IMR-90 (cell line): ENCODE results near the gene CCDC43. TPM values are rescaled to one million over a fixed set of nuclear protein-coding genes. Genes with fewer than 3 reads are reported as not detected.

Experiments
- ATAC-seq: fragments of 200-7000 bp; cut with Tn5 transposase; 2 replicates; pipeline ENCODE4 v1.9.1; 2020; ENCODE audit warnings: low read depth, mild to moderate bottlenecking, moderate library complexity
- BruUV-seq: library from RNA; stranded (reverse); fragments of 400-500 nt; replicated peaks from 2 replicates; lab custom pipeline; 2021; lab: Mats Ljungman, UMichigan
- CTCF ChIA-PET: fragments of 300-600 bp; formaldehyde crosslinking; extraction: SDS; loops from one replicate; lab custom pipeline; 2021; ENCODE audit warnings: antibody characterized with exemption; lab: Yijun Ruan, JAX
- POLR2A ChIA-PET: fragments of 300-600 bp; sonication (Branson Sonifier 250); formaldehyde crosslinking; loops from one replicate; lab custom pipeline; 2022; ENCODE audit warnings: antibody characterized with exemption; ENCODE audit not compliant: unreplicated experiment; lab: Charles Lee
- DNase-seq: peaks from one replicate; pipeline ENCODE4 v3.0.0; 2013
- H2AFZ ChIP-seq: replicated peaks from 2 replicates; pipeline ENCODE3; 2013; ENCODE audit warnings: low read length, mild to moderate bottlenecking; ENCODE audit not compliant: poor library complexity
- H2AK5ac ChIP-seq: 2 replicates; pipeline ENCODE4 v1.6.1; 2013; ENCODE audit warnings: low read depth, low read length, inconsistent platforms
- H2AK9ac ChIP-seq: replicated peaks from 2 replicates; pipeline ENCODE3; 2013; ENCODE audit warnings: mild to moderate bottlenecking, low read depth, low read length, moderate library complexity; ENCODE audit not compliant: poor library complexity
- H2BK120ac ChIP-seq: 2 replicates; pipeline ENCODE4 v1.6.1; 2013; ENCODE audit warnings: low read depth, low read length, inconsistent platforms
- H2BK15ac ChIP-seq: 3 replicates; pipeline ENCODE4 v1.6.1; 2013; ENCODE audit warnings: low read depth, low read length, inconsistent platforms
- H2BK20ac ChIP-seq: 2 replicates; pipeline ENCODE4 v1.6.1; 2013; ENCODE audit warnings: low read depth, mild to moderate bottlenecking, inconsistent platforms, low read length, moderate library complexity
- H2BK5ac ChIP-seq: 2 replicates; pipeline ENCODE4 v1.6.1; 2013; ENCODE audit warnings: mild to moderate bottlenecking, low read depth, low read length, inconsistent platforms; ENCODE audit not compliant: poor library complexity, severe bottlenecking
- H3K14ac ChIP-seq: replicated peaks from 2 replicates; pipeline ENCODE4 v1.6.1; 2013; ENCODE audit warnings: low read depth, low read length, inconsistent platforms
- H3K18ac ChIP-seq: 2 replicates; pipeline ENCODE4 v1.6.1; 2013; ENCODE audit warnings: low read depth, low read length, control low read depth
- H3K23ac ChIP-seq: 2 replicates; pipeline ENCODE4 v1.6.1; 2013; ENCODE audit warnings: low read depth, low read length, inconsistent platforms
- H3K27ac ChIP-seq: 2 replicates; pipeline ENCODE4 v1.5.1; 2013; ENCODE audit warnings: mild to moderate bottlenecking, control low read depth, low read length; ENCODE audit not compliant: insufficient read depth
- H3K27me3 ChIP-seq: 2 replicates; pipeline ENCODE4 v1.6.1; 2013; ENCODE audit warnings: low read length; ENCODE audit not compliant: control insufficient read depth, insufficient read depth
- H3K36me3 ChIP-seq: 2 replicates; pipeline ENCODE4 v1.6.1; 2013; ENCODE audit warnings: low read length, mixed read lengths; ENCODE audit not compliant: control insufficient read depth, insufficient read depth
- H3K4ac ChIP-seq: 2 replicates; pipeline ENCODE4 v1.6.1; 2013; ENCODE audit warnings: low read depth, low read length, inconsistent platforms
- H3K4me1 ChIP-seq: 2 replicates; pipeline ENCODE4 v1.6.1; 2013; ENCODE audit warnings: low read length, mixed read lengths; ENCODE audit not compliant: control insufficient read depth, insufficient read depth
- H3K4me2 ChIP-seq: 2 replicates; pipeline ENCODE4 v1.6.1; 2013; ENCODE audit warnings: low read depth, mild to moderate bottlenecking, control low read depth, low read length, moderate library complexity
- H3K4me3 ChIP-seq: 2 replicates; pipeline ENCODE4 v1.5.1; 2013; ENCODE audit warnings: low read depth, mild to moderate bottlenecking, control low read depth, low read length, moderate library complexity; ENCODE audit not compliant: insufficient read depth
- H3K56ac ChIP-seq: 2 replicates; pipeline ENCODE4 v1.6.1; 2013; ENCODE audit warnings: low read length, inconsistent platforms; ENCODE audit not compliant: insufficient read depth; ENCODE audit errors: extremely low read depth
- H3K79me1 ChIP-seq, 2 experiments: 2 replicates each; pipeline ENCODE4 v1.6.1; 2013; ENCODE audit warnings: low read length in 2 of 2, inconsistent platforms in 1 of 2, low read depth in 1 of 2
- H3K9ac ChIP-seq: 2 replicates; pipeline ENCODE4 v1.6.1; 2013; ENCODE audit warnings: low read depth, low read length, control low read depth
- H3K9me1 ChIP-seq: 2 replicates; pipeline ENCODE4 v1.6.1; 2013; ENCODE audit warnings: low read length, inconsistent platforms; ENCODE audit not compliant: insufficient read depth
- H3K9me3 ChIP-seq: 2 replicates; pipeline ENCODE4 v1.6.1; 2013; ENCODE audit warnings: low read length; ENCODE audit not compliant: control insufficient read depth, insufficient read depth
- H4K20me1 ChIP-seq: 2 replicates; pipeline ENCODE4 v1.6.1; 2013; ENCODE audit warnings: low read length, inconsistent platforms; ENCODE audit not compliant: insufficient read depth
- H4K5ac ChIP-seq: 2 replicates; pipeline ENCODE4 v1.6.1; 2013; ENCODE audit warnings: mild to moderate bottlenecking, low read depth, low read length, control low read depth
- H4K8ac ChIP-seq, 2 experiments: 2 replicates each; pipeline ENCODE4 v1.6.1; 2013; ENCODE audit warnings: low read depth in 2 of 2, low read length in 2 of 2, control low read depth in 1 of 2, inconsistent platforms in 1 of 2
- H4K91ac ChIP-seq: 2 replicates; pipeline ENCODE4 v1.6.1; 2013; ENCODE audit warnings: low read depth, low read length, inconsistent platforms; ENCODE audit not compliant: insufficient read depth
- BHLHE40 ChIP-seq: fragments of 150-350 bp; IDR thresholded peaks from 2 replicates; pipeline ENCODE4 v1.6.1; 2016; ENCODE audit warnings: mild to moderate bottlenecking, low read depth, low read length
- CEBPB ChIP-seq: IDR thresholded peaks from 2 replicates; pipeline ENCODE4 v1.6.1; 2012; ENCODE audit warnings: low read depth, low read length, improper control_type of control experiment
- CHD1 ChIP-seq: IDR thresholded peaks from 2 replicates; pipeline ENCODE4 v1.6.1; 2012; ENCODE audit warnings: low read depth, low read length, improper control_type of control experiment
- FOS ChIP-seq: fragments of 150-350 bp; IDR thresholded peaks from 2 replicates; pipeline ENCODE4 v1.6.1; 2016; ENCODE audit warnings: low read depth, low read length
- MAFK ChIP-seq: IDR thresholded peaks from 2 replicates; pipeline ENCODE4 v1.6.1; 2012; ENCODE audit warnings: low read depth, low read length, improper control_type of control experiment
- MAZ ChIP-seq: IDR thresholded peaks from 2 replicates; pipeline ENCODE4 v1.6.1; 2012; ENCODE audit warnings: low read depth, mild to moderate bottlenecking, low read length, improper control_type of control experiment, moderate library complexity, borderline replicate concordance
- MXI1 ChIP-seq: IDR thresholded peaks from 2 replicates; pipeline ENCODE4 v1.6.1; 2012; ENCODE audit warnings: low read depth, mild to moderate bottlenecking, low read length, moderate library complexity, borderline replicate concordance
- NFE2L2 ChIP-seq: fragments of 150-350 bp; IDR thresholded peaks from 2 replicates; pipeline ENCODE4 v1.6.1; 2016; ENCODE audit warnings: low read depth, mild to moderate bottlenecking, low read length
- POLR2A ChIP-seq: IDR thresholded peaks from 2 replicates; pipeline ENCODE4 v1.6.1; 2012; ENCODE audit warnings: mild to moderate bottlenecking, low read depth, low read length
- RAD21 ChIP-seq: IDR thresholded peaks from 2 replicates; pipeline ENCODE4 v1.6.1; 2012; ENCODE audit warnings: low read length, improper control_type of control experiment
- RCOR1 ChIP-seq: IDR thresholded peaks from 2 replicates; pipeline ENCODE4 v1.6.1; 2012; ENCODE audit warnings: mild to moderate bottlenecking, low read length, improper control_type of control experiment; ENCODE audit not compliant: insufficient replicate concordance
- RFX5 ChIP-seq: IDR thresholded peaks from 2 replicates; pipeline ENCODE4 v1.8.0; 2012; ENCODE audit warnings: low read depth, mild to moderate bottlenecking, low read length, moderate library complexity
- SMC3 ChIP-seq: fragments of 150-350 bp; IDR thresholded peaks from 2 replicates; pipeline ENCODE4 v1.6.1; 2016; ENCODE audit warnings: low read depth, mild to moderate bottlenecking, antibody characterized with exemption, low read length, moderate library complexity
- WGBS, 2 experiments: methylation state at CpG; one replicate each; pipeline versions ENCODE4 v1.1.5 to v1.1.7; 2013; ENCODE audit warnings: missing lambda C conversion rate in 2 of 2; ENCODE audit not compliant: insufficient read length in 1 of 2; ENCODE audit errors: extremely low coverage in 2 of 2; 5-methylcytosine and 5-hydroxymethylcytosine counted together
- dilution Hi-C: fragments of 300-500 bp; cut with HindIII; formaldehyde crosslinking; loops from one replicate; pipeline ENCODE4 v1.14.3; 2018; ENCODE audit warnings: low sequenced_read_pairs; ENCODE audit not compliant: unreplicated experiment
- in situ Hi-C: fragments of 300-500 bp; cut with MboI; formaldehyde crosslinking; loops from 3 replicates; pipeline ENCODE4 v1.14.3; 2019; ENCODE audit warnings: low sequenced_read_pairs, inconsistent platforms, mixed read lengths
- intact Hi-C: fragments of 100-400 bp; cut with micrococcal nuclease; formaldehyde crosslinking; loops from 2 replicates; pipeline ENCODE4 v1.10.0; 2022
- polyA plus RNA-seq, 3 experiments: library from polyadenylated mRNA; depleted of rRNA; stranded (reverse); fragments of >200 nt; gene quantifications; 2 replicates each; pipeline ENCODE4 v1.2.3, GENCODE V29; 2012; ENCODE audit warnings: low replicate concordance in 1 of 3
- total RNA-seq: library from RNA; depleted of rRNA; stranded (reverse); fragments of >200 nt; gene quantifications from 2 replicates; pipeline ENCODE4 v1.2.3, GENCODE V29; 2012
- TF ChIP-seq, protein P1 (sequence below): conservative IDR thresholded peaks from 2 replicates; pipeline ENCODE4 v1.5.1; 2012; ENCODE audit warnings: mild to moderate bottlenecking, low read depth, low read length, improper control_type of control experiment
- TF ChIP-seq, protein P2 (sequence below): fragments of 150-350 bp; IDR thresholded peaks from 2 replicates; pipeline ENCODE4 v1.6.1; 2016; ENCODE audit warnings: low read depth, mild to moderate bottlenecking, low read length, moderate library complexity, borderline replicate concordance
- TF ChIP-seq, protein P3 (sequence below): fragments of 150-350 bp; IDR thresholded peaks from 2 replicates; pipeline ENCODE4 v1.6.1; 2017; ENCODE audit warnings: mild to moderate bottlenecking, antibody characterized with exemption, low read length, low read depth

CCDC43 gene
- total and polyA plus RNA-seq, 2 of the 4 experiments (the other 2 are of a cell fraction): 11.3 to 20.8 TPM

DNA sequence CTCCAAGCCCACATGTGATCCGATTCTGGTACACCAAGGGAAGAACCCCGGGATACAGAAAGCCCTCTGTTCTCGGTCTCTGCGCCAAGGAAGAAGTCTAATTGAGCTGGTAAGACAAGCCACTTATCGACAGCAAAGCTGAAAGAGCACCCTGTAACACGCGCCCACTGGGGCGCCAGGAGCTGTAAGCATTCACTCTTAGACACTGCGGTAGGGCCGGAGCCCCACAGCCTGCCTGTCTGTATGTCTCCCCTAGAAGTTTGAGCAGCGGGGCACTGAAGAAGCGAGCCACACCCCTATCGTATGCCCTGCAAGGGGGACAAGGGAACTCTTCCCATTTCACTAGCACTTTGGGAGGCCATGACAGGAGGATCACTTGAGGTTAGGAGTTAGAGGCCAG, 60.3 kb downstream of the CCDC43 start:
- H3K14ac ChIP-seq: no peak overlapping the region
- H2BK15ac ChIP-seq: no peak overlapping the region
- DNase-seq (no peak), ATAC-seq (no peak)
- TF ChIP-seq NFE2L2 (no peak), CEBPB (no peak), POLR2A (no peak), RAD21 (no peak), MAZ (no peak), SMC3 (no peak), MAFK (no peak), BHLHE40 (no peak), CHD1 (no peak), RCOR1 (no peak), FOS (no peak), MXI1 (no peak), RFX5 (no peak)
- TF ChIP-seq, protein P1, sequence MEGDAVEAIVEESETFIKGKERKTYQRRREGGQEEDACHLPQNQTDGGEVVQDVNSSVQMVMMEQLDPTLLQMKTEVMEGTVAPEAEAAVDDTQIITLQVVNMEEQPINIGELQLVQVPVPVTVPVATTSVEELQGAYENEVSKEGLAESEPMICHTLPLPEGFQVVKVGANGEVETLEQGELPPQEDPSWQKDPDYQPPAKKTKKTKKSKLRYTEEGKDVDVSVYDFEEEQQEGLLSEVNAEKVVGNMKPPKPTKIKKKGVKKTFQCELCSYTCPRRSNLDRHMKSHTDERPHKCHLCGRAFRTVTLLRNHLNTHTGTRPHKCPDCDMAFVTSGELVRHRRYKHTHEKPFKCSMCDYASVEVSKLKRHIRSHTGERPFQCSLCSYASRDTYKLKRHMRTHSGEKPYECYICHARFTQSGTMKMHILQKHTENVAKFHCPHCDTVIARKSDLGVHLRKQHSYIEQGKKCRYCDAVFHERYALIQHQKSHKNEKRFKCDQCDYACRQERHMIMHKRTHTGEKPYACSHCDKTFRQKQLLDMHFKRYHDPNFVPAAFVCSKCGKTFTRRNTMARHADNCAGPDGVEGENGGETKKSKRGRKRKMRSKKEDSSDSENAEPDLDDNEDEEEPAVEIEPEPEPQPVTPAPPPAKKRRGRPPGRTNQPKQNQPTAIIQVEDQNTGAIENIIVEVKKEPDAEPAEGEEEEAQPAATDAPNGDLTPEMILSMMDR: no peak
- TF ChIP-seq, protein P2, sequence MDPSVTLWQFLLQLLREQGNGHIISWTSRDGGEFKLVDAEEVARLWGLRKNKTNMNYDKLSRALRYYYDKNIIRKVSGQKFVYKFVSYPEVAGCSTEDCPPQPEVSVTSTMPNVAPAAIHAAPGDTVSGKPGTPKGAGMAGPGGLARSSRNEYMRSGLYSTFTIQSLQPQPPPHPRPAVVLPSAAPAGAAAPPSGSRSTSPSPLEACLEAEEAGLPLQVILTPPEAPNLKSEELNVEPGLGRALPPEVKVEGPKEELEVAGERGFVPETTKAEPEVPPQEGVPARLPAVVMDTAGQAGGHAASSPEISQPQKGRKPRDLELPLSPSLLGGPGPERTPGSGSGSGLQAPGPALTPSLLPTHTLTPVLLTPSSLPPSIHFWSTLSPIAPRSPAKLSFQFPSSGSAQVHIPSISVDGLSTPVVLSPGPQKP: no peak
- TF ChIP-seq, protein P3, sequence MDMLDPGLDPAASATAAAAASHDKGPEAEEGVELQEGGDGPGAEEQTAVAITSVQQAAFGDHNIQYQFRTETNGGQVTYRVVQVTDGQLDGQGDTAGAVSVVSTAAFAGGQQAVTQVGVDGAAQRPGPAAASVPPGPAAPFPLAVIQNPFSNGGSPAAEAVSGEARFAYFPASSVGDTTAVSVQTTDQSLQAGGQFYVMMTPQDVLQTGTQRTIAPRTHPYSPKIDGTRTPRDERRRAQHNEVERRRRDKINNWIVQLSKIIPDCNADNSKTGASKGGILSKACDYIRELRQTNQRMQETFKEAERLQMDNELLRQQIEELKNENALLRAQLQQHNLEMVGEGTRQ: no peak
- no peak overlapping the region for H4K8ac ChIP-seq
- peaks cover 6% of the 10 kb centered on the region; the same call in 1 of the 2 replicates for H3K4me1 ChIP-seq
- dilution Hi-C loops: no loop called here
- H3K9ac ChIP-seq: no peak overlapping the region
- no peak overlapping the region for H2AK5ac ChIP-seq
- H3K79me1 ChIP-seq: no peaks in the 10 kb centered on the region
- H3K4ac ChIP-seq: no peak overlapping the region
- no peak overlapping the region for H2BK20ac ChIP-seq
- H3K27me3 ChIP-seq: no peaks in the 10 kb centered on the region
- H3K4me3 ChIP-seq: no peak overlapping the region
- no peak overlapping the region for H3K27ac ChIP-seq
- BruUV-seq: no TSS peak
- intact Hi-C loops: no loop called here
- no peaks in the 10 kb centered on the region for H3K9me3 ChIP-seq
- no peak overlapping the region for H2BK5ac ChIP-seq
- ChIA-PET CTCF (interaction anchor here (0.6 kb wide), 1 partner anchor 18 kb away, joined by 5 read pairs; no protein-coding TSS in a partner anchor), POLR2A (no interaction called here)
- H3K23ac ChIP-seq: no peak overlapping the region
- H3K9me1 ChIP-seq: no peaks in the 10 kb centered on the region
- H4K91ac ChIP-seq: no peak overlapping the region
- H3K4me2 ChIP-seq: no peak overlapping the region
- no peak overlapping the region for H2AK9ac ChIP-seq
- H2AFZ ChIP-seq: no peak overlapping the region
- H3K56ac ChIP-seq: no peak overlapping the region
- no peaks in the 10 kb centered on the region for H4K20me1 ChIP-seq
- H3K36me3 ChIP-seq: no peaks in the 10 kb centered on the region
- H2BK120ac ChIP-seq: no peak overlapping the region
- no peak overlapping the region for H4K5ac ChIP-seq
- in situ Hi-C loops: loop anchor here (25.0 kb wide), 1 partner anchor 417 kb away; the partner anchor contains the start of gene UBTF
- no peak overlapping the region for H3K18ac ChIP-seq
- 90% methylated on average over 8 of the region's 13 CpGs; no CpG with 5 or more reads in 1 of the 2 experiments for whole genome bisulfite sequencing, 2 experiments
